Muscle layer of duodenum (tissue), 2 donors: Measurements from ENCODE around the gene NMNAT3.
A peak's percentile ranks its signal among the peaks of the same experiment; 100 is the strongest.

Experiments
- H3K27ac ChIP-seq: one replicate; pipeline ENCODE4 v1.7.0; 2013; ENCODE audit warnings: mild to moderate bottlenecking, low read length
- H3K27me3 ChIP-seq: one replicate; pipeline ENCODE4 v1.7.0; 2013; ENCODE audit warnings: low read depth, mild to moderate bottlenecking, control low read depth, low read length
- H3K36me3 ChIP-seq, 2 donors: one replicate each; pipeline ENCODE4 v1.7.0; 2013; ENCODE audit warnings: low read length in 2 of 2, control low read depth in 1 of 2, mild to moderate bottlenecking in 1 of 2; ENCODE audit not compliant: insufficient read depth in 2 of 2, control insufficient read depth in 1 of 2
- H3K4me1 ChIP-seq, 2 donors: one replicate each; pipeline ENCODE4 v1.7.0; 2013; ENCODE audit warnings: low read length in 2 of 2, mild to moderate bottlenecking in 2 of 2, control low read depth in 1 of 2, moderate library complexity in 1 of 2; ENCODE audit not compliant: insufficient read depth in 2 of 2, control insufficient read depth in 1 of 2
- H3K4me3 ChIP-seq, 2 donors: one replicate each; pipeline ENCODE4 v1.7.0; 2013; ENCODE audit warnings: low read length in 2 of 2, low read depth in 1 of 2, mild to moderate bottlenecking in 1 of 2
- H3K9me3 ChIP-seq, 2 donors: one replicate each; pipeline ENCODE4 v1.7.0; 2013; ENCODE audit warnings: low read length in 2 of 2, control low read depth in 1 of 2, mild to moderate bottlenecking in 1 of 2; ENCODE audit not compliant: control insufficient read depth in 1 of 2
- donor health status: healthy.

The NMNAT3 gene

GRCh38 chr3:139558351-139559266, 119.2 kb downstream of the NMNAT3 start:
- Histone ChIP-seq H3K27ac (no peak overlapping the region), H3K4me3 (no peak overlapping the region), H3K27me3 (no peaks in the 10 kb centered on the region), H3K36me3 (peaks cover 0 to 5% of the 10 kb centered on the region in 2 donors), H3K4me1 (no peaks in the 10 kb centered on the region), H3K9me3 (no peaks in the 10 kb centered on the region)

GRCh38 chr3:139557041-139557440, 120.7 kb downstream of the NMNAT3 start:
- Histone ChIP-seq H3K9me3 (no peaks in the 10 kb centered on the region), H3K4me1 (no peaks in the 10 kb centered on the region), H3K27ac (no peak overlapping the region)

GRCh38 chr3:139555249-139555648, 122.5 kb downstream of the NMNAT3 start:
- no peaks in the 10 kb centered on the region for H3K4me1 ChIP-seq
- H3K9me3 ChIP-seq = no peaks in the 10 kb centered on the region
- H3K27me3 ChIP-seq = no peaks in the 10 kb centered on the region
- peaks cover 0 to 5% of the 10 kb centered on the region in 2 donors for H3K36me3 ChIP-seq
- no peak overlapping the region for H3K27ac ChIP-seq
- H3K4me3 ChIP-seq = no peak overlapping the region

More at GRCh38 chr3:139557041-139557440, 120.7 kb downstream of the NMNAT3 start:
- Histone ChIP-seq H3K4me3 (no peak overlapping the region), H3K27me3 (no peaks in the 10 kb centered on the region), H3K36me3 (peaks cover 0 to 5% of the 10 kb centered on the region in 2 donors)

DNA sequence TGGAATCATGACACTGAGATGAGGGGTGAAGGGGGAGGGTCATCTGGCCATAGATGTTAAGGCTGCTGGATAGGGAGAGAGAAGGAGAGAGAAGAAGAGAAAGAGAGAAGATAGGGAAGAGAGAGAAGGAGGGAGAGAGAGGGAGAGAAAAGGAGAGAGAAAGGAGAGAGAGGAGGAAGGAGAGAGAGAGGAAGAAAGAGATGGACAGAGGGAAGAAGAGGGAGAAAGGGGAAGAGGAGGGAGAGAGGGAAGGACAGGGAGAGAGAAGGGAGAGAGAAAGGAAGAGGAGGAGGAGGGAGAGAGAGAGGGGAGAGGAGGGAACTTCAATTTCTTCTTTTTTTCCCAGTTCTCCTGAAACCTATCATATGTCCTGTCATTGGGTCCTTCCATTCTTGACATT, 123.1 kb downstream of the NMNAT3 start:
- H3K27me3 ChIP-seq = no peaks in the 10 kb centered on the region
- peaks cover 0 to 1% of the 10 kb centered on the region in 2 donors for H3K36me3 ChIP-seq
- no peak overlapping the region for H3K27ac ChIP-seq
- H3K9me3 ChIP-seq = no peaks in the 10 kb centered on the region
- no peaks in the 10 kb centered on the region for H3K4me1 ChIP-seq
- no peak overlapping the region for H3K4me3 ChIP-seq

GRCh38 chr3:139552632-139553365, 125.0 kb downstream of the NMNAT3 start:
- Histone ChIP-seq H3K27ac (no peak overlapping the region), H3K4me1 (no peaks in the 10 kb centered on the region), H3K9me3 (no peaks in the 10 kb centered on the region), H3K27me3 (no peaks in the 10 kb centered on the region), H3K4me3 (no peak overlapping the region), H3K36me3 (no peaks in the 10 kb centered on the region)

DNA sequence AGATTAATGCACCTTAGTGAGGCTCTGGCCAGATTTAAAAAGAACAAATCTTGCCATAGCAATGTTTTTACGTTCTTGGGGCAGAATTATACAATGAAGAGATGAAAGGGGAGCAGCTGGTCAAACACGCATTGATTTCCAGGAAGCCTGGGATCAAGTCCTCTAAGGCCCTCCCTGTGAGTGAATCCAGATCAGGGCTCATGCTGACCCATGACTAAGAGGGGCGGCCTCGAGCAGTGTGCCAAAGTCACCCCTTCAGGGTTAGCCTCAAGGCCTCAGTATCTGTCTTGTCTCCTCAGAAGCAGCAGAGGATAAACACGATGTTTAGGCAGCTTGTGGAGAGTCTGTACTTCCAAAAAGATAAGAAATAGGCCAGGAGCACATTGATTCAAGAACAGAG, 129.0 kb downstream of the NMNAT3 start:
- no peaks in the 10 kb centered on the region for H3K9me3 ChIP-seq
- no peaks in the 10 kb centered on the region for H3K4me1 ChIP-seq
- no peak overlapping the region for H3K4me3 ChIP-seq
- no peak overlapping the region for H3K27ac ChIP-seq
- no peaks in the 10 kb centered on the region for H3K27me3 ChIP-seq
- no peaks in the 10 kb centered on the region for H3K36me3 ChIP-seq

GRCh38 chr3:139547666-139548065, 130.1 kb downstream of the NMNAT3 start:
- no peak overlapping the region for H3K4me3 ChIP-seq
- H3K27me3 ChIP-seq = no peaks in the 10 kb centered on the region
- H3K9me3 ChIP-seq = no peaks in the 10 kb centered on the region
- no peak overlapping the region for H3K27ac ChIP-seq
- no peaks in the 10 kb centered on the region for H3K36me3 ChIP-seq
- H3K4me1 ChIP-seq = no peaks in the 10 kb centered on the region

DNA sequence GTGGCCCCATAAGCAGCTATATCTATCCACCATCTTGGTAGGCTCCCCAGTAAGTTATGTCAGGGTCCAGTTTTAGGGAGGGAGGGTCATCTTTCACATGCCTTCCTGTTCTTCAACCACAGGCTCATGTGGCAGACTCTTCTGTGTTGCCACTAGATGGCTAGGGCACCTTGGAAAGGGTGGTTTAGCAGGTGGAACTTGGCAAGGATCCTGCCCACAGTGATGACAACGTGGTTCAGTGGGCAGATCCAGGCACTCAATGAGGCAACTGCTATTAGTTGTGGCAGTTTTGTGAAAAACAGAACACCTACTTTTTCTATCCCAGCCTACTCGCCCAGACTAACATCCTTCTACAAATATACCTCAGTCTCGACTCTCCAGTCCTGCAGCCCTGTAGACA, 131.0 kb downstream of the NMNAT3 start:
- Histone ChIP-seq H3K4me3 (no peak overlapping the region), H3K4me1 (no peaks in the 10 kb centered on the region), H3K27me3 (no peaks in the 10 kb centered on the region), H3K27ac (no peak overlapping the region), H3K9me3 (no peaks in the 10 kb centered on the region), H3K36me3 (no peaks in the 10 kb centered on the region)

- no peak overlapping the region for H3K4me3 ChIP-seq
Observed at GRCh38 chr3:139541532-139542288, 136.1 kb downstream of the NMNAT3 start.

GRCh38 chr3:139540651-139541531, 136.9 kb downstream of the NMNAT3 start:
- Histone ChIP-seq H3K27me3 (no peaks in the 10 kb centered on the region), H3K4me1 (peaks cover 4 to 26% of the 10 kb centered on the region in 2 donors), H3K9me3 (no peaks in the 10 kb centered on the region), H3K27ac (no peak overlapping the region), H3K4me3 (peak overlapping the region in 1 of 2 donors; percentile 78), H3K36me3 (no peaks in the 10 kb centered on the region)

More at GRCh38 chr3:139541532-139542288, 136.1 kb downstream of the NMNAT3 start:
- Histone ChIP-seq H3K27ac (no peak overlapping the region), H3K9me3 (no peaks in the 10 kb centered on the region), H3K4me1 (peaks cover 0 to 21% of the 10 kb centered on the region in 2 donors), H3K27me3 (no peaks in the 10 kb centered on the region), H3K36me3 (no peaks in the 10 kb centered on the region)
